ENCODE data around the gene INTU. TPM values are rescaled to one million over a fixed set of nuclear protein-coding genes. Genes with fewer than 3 reads are reported as not detected.

Gene INTU
- total and polyA plus RNA-seq, 7 donors = under 0.01 to 10.0 (median 7.6) TPM

- Histone ChIP-seq H3K36me3 (peaks cover 0 to 28% (median 0%) of the 10 kb centered on the region in 4 donors), H3K9me3 (no peaks in the 10 kb centered on the region), H3K4me1 (peaks cover 0 to 5% (median 0%) of the 10 kb centered on the region in 4 donors), H3K27me3 (no peaks in the 10 kb centered on the region), H3K27ac (no peak overlapping the region), H3K4me3 (no peak overlapping the region)
- 81 to 84% methylated on average over 5 of the region's 5 CpGs for WGBS, 2 donors
- intact Hi-C loops (cut with DNase I) = no loop called here
- TF ChIP-seq EP300 (IDR thresholded peaks at IDR 0.05) (no peak), POLR2AphosphoS5 (IDR thresholded peaks at IDR 0.05) (no peak)
- no peak for DNase-seq
These were observed 76.2 kb downstream of the INTU start for GRCh38 chr4:127708985-127709384.

- TF ChIP-seq POLR2A (IDR thresholded peaks at IDR 0.05) (no peak), CTCF (IDR thresholded peaks at IDR 0.05) (no peak), POLR2AphosphoS5 (IDR thresholded peaks at IDR 0.05) (no peak), EP300 (IDR thresholded peaks at IDR 0.05) (no peak)
- H3K27me3 ChIP-seq = no peaks in the 10 kb centered on the region
- DNase-seq = no peak
- intact Hi-C loops (cut with DNase I) = no loop called here
- H3K9me3 ChIP-seq = no peaks in the 10 kb centered on the region
- peaks cover 0 to 5% (median 0%) of the 10 kb centered on the region in 4 donors for H3K4me1 ChIP-seq
- WGBS, 2 donors = 82 to 86% methylated on average over 3 of the region's 3 CpGs
- H3K27ac ChIP-seq = no peak overlapping the region
- H3K4me3 ChIP-seq = no peak overlapping the region
- H3K36me3 ChIP-seq = peaks cover 0 to 23% (median 0%) of the 10 kb centered on the region in 4 donors
These were observed 76.7 kb downstream of the INTU start for GRCh38 chr4:127709456-127709855.

- Histone ChIP-seq H3K27me3 (no peaks in the 10 kb centered on the region), H3K27ac (no peak within 1 kb of the TSS), H3K4me1 (no peaks in the 10 kb centered on the region), H3K9me3 (no peaks in the 10 kb centered on the region), H3K36me3 (no peaks in the 10 kb centered on the region), H3K4me3 (no peak within 1 kb of the TSS)
- DNase-seq = peak; percentile 56
- intact Hi-C loops (cut with DNase I) = no loop called here
- no peak for TF ChIP-seq CTCF (IDR thresholded peaks at IDR 0.05)
- TF ChIP-seq EP300 (IDR thresholded peaks at IDR 0.05) = no peak
- TF ChIP-seq POLR2A (IDR thresholded peaks at IDR 0.05) = no peak
- no peak for TF ChIP-seq POLR2AphosphoS5 (IDR thresholded peaks at IDR 0.05)
- WGBS, 2 donors = 94 to 95% methylated on average over 64 of the region's 64 CpGs
These were observed 97.6 kb downstream of the INTU start, which contains the start of gene SLC25A31 for GRCh38 chr4:127730142-127730913. TSS of gene SLC25A31 (plus strand) at chr4:127730400. CDS start at chr4:127730546, 146 bp downstream.

- H3K27me3 ChIP-seq = no peaks in the 10 kb centered on the region
- H3K4me3 ChIP-seq = no peak overlapping the region
- intact Hi-C loops (cut with DNase I) = no loop called here
- TF ChIP-seq EP300 (IDR thresholded peaks at IDR 0.05) (no peak), POLR2AphosphoS5 (IDR thresholded peaks at IDR 0.05) (no peak), CTCF (IDR thresholded peaks at IDR 0.05) (no peak), POLR2A (IDR thresholded peaks at IDR 0.05) (no peak)
- no peaks in the 10 kb centered on the region for H3K4me1 ChIP-seq
- 91 to 94% methylated on average over 19 of the region's 19 CpGs for WGBS, 2 donors
- H3K9me3 ChIP-seq = no peaks in the 10 kb centered on the region
- H3K36me3 ChIP-seq = no peaks in the 10 kb centered on the region
- no peak for DNase-seq
- H3K27ac ChIP-seq = no peak overlapping the region
These were observed 98.6 kb downstream of the INTU start for GRCh38 chr4:127731406-127731805.

GRCh38 chr4:127732623-127733328 is 100.0 kb downstream of the INTU start:
- TF ChIP-seq EP300 (IDR thresholded peaks at IDR 0.05) (no peak), CTCF (IDR thresholded peaks at IDR 0.05) (peak in 3 of 4 experiments; percentile 17 to 50 (median 24))
- Histone ChIP-seq H3K27ac (no peak overlapping the region), H3K9me3 (no peaks in the 10 kb centered on the region), H3K36me3 (no peaks in the 10 kb centered on the region), H3K27me3 (no peaks in the 10 kb centered on the region), H3K4me1 (no peaks in the 10 kb centered on the region), H3K4me3 (no peak overlapping the region)
- 19 to 25% methylated on average over 8 of the region's 8 CpGs for WGBS, 2 donors
- DNase-seq = no peak
- intact Hi-C loops (cut with DNase I) = loop anchor here (2.0 kb wide), 1 partner anchor 126 kb away; no protein-coding TSS in a partner anchor
